Spleen (tissue), 7 donors: ENCODE measurements around the gene AVPR1B.

ENCODE experiments used
- POLR2AphosphoS5 ChIP-seq, 3 donors: sonication (generic); formaldehyde crosslinking; IDR thresholded peaks; one replicate each; pipeline ENCODE4 v1.5.1; 2017; ENCODE audit warnings: antibody characterized with exemption in 3 of 3
- TF ChIP-seq, protein P1 (sequence below), 11 experiments: fragments of 200-600 bp in 7 of 11; fragments of 450-650 bp in 4 of 11; sonication (generic) in 4 of 11; IDR thresholded peaks in 8 of 11; conservative IDR thresholded peaks in 3 of 11; 1 replicate in 7 of 11; 2 replicates in 4 of 11; pipeline versions ENCODE4 v1.4.0 to v1.8.0; 2016 to 2021; ENCODE audit warnings: antibody characterized with exemption in 11 of 11, inconsistent platforms in 4 of 11, mild to moderate bottlenecking in 1 of 11
- donor health status: DM: no; HTN: no; CAD: no; lungs with moderate emphysema.
- donor health status: DM: no; HTN: no; CAD: no.
- donor health status: DM: no; HTN: no; CAD: no.

DNA sequence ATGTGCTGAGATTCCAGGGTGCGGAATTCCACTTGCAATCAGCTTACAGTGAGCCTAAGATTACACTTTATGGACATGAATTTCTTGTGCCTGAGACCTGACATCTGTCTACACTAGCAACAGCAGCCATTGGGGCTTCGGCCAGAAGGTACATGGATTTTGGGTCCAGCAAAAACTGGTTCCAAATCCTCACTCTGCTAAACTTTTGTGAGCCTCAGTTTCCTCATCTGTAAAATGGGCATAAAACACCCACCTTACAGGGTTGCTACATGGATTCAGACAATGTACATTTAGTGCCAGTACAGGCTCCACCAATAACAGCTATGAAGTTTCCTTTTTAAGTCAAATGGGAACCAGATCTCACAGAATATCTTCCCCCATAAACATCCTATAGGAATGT, 33.4 kb downstream of the AVPR1B start:
- no peak for TF ChIP-seq POLR2AphosphoS5 (IDR thresholded peaks at IDR 0.05)
- TF ChIP-seq, protein P1, sequence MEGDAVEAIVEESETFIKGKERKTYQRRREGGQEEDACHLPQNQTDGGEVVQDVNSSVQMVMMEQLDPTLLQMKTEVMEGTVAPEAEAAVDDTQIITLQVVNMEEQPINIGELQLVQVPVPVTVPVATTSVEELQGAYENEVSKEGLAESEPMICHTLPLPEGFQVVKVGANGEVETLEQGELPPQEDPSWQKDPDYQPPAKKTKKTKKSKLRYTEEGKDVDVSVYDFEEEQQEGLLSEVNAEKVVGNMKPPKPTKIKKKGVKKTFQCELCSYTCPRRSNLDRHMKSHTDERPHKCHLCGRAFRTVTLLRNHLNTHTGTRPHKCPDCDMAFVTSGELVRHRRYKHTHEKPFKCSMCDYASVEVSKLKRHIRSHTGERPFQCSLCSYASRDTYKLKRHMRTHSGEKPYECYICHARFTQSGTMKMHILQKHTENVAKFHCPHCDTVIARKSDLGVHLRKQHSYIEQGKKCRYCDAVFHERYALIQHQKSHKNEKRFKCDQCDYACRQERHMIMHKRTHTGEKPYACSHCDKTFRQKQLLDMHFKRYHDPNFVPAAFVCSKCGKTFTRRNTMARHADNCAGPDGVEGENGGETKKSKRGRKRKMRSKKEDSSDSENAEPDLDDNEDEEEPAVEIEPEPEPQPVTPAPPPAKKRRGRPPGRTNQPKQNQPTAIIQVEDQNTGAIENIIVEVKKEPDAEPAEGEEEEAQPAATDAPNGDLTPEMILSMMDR (IDR thresholded peaks at IDR 0.05 in 8 of 11, conservative IDR thresholded peaks at IDR 0.05 in 3 of 11), result no peak
